Measurements from ENCODE around the gene INPP4A. TPM values are rescaled to one million over a fixed set of nuclear protein-coding genes. Genes with fewer than 3 reads are reported as not detected.

The INPP4A gene
- total and polyA plus RNA-seq, 9 of the 15 experiments (the other 6 are each of a cell fraction or from before 2014, with no cell fraction given): 1.8 to 15.7 (median 8.3) TPM

GRCh38 chr2:98517636-98518035 lies 73.0 kb downstream of the INPP4A start:
- ATAC-seq: no peak
- H3K4me1 ChIP-seq (replicated peaks in 1 of 2; ENCODE audit: control insufficient read depth in 2 of 2, insufficient read depth in 2 of 2, low read length in 2 of 2): peaks cover 12 to 22% of the 10 kb centered on the region in 2 experiments; a peak in 4 of 5 replicates
- H3K27me3 ChIP-seq (ENCODE audit: control insufficient read depth in 2 of 2, insufficient read depth in 2 of 2, low read length in 2 of 2): no peaks in the 10 kb centered on the region
- no peak for DNase-seq (ENCODE audit: extremely low read depth in 1 of 4, low spot score in 3 of 4)
- no peak overlapping the region for H2AFZ ChIP-seq (ENCODE audit: low read depth, low read length)
- no peak for FAIRE-seq
- H3K9ac ChIP-seq (ENCODE audit: insufficient read depth in 1 of 2, low read depth in 2 of 2, low read length in 2 of 2): no peak overlapping the region
- CTCF ChIA-PET (ENCODE audit: low intra/inter-chr PET ratio): no interaction called here
- intact Hi-C loops (cut with micrococcal nuclease): loop anchor here (1.0 kb wide), 1 partner anchor 104 kb away; no protein-coding TSS in a partner anchor
- in situ Hi-C loops (cut with MboI): no loop called here
- no TSS peak for BruUV-seq (replicated peaks)
- TF ChIP-seq RBM22 (IDR thresholded peaks at IDR 0.05; ENCODE audit: low read depth, low read length, poor library complexity, severe bottlenecking): no peak
- TF ChIP-seq ZC3H11A (IDR thresholded peaks at IDR 0.05; ENCODE audit: low read depth, low read length): no peak
- no peak for TF ChIP-seq HDGF (IDR thresholded peaks at IDR 0.05)
- no peak for TF ChIP-seq POU5F1 (IDR thresholded peaks at IDR 0.05; ENCODE audit: borderline replicate concordance, low read depth, low read length, partially characterized antibody)
- TF ChIP-seq POLR3G (IDR thresholded peaks at IDR 0.05; ENCODE audit: extremely low read depth, insufficient read length, insufficient replicate concordance): no peak
- no peak for TF ChIP-seq CC2D1A (IDR thresholded peaks at IDR 0.05)
- TF ChIP-seq RBM34 (IDR thresholded peaks at IDR 0.05; ENCODE audit: borderline replicate concordance, insufficient read depth, low read length): no peak
- TF ChIP-seq COPS2 (conservative IDR thresholded peaks at IDR 0.05): no peak
- no peak for TF ChIP-seq ZNF133 (CRISPR knock-in tag; IDR thresholded peaks at IDR 0.05)
- TF ChIP-seq RREB1 (CRISPR knock-in tag; IDR thresholded peaks at IDR 0.05): no peak
- no peak for TF ChIP-seq HNRNPK (IDR thresholded peaks at IDR 0.05; ENCODE audit: low read depth, low read length, poor library complexity, severe bottlenecking)
- TF ChIP-seq ZNF445 (CRISPR knock-in tag; IDR thresholded peaks at IDR 0.05; ENCODE audit: low read depth): no peak
- TF ChIP-seq SIX5 (IDR thresholded peaks at IDR 0.05; ENCODE audit: borderline replicate concordance in 1 of 2, insufficient read depth in 1 of 2, low read depth in 1 of 2, low read length in 2 of 2): no peak
- TF ChIP-seq ZNF444 (CRISPR knock-in tag; IDR thresholded peaks at IDR 0.05): no peak
- TF ChIP-seq, protein P1, sequence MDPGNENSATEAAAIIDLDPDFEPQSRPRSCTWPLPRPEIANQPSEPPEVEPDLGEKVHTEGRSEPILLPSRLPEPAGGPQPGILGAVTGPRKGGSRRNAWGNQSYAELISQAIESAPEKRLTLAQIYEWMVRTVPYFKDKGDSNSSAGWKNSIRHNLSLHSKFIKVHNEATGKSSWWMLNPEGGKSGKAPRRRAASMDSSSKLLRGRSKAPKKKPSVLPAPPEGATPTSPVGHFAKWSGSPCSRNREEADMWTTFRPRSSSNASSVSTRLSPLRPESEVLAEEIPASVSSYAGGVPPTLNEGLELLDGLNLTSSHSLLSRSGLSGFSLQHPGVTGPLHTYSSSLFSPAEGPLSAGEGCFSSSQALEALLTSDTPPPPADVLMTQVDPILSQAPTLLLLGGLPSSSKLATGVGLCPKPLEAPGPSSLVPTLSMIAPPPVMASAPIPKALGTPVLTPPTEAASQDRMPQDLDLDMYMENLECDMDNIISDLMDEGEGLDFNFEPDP (CRISPR knock-in tag; IDR thresholded peaks at IDR 0.05): no peak
- H3K27ac ChIP-seq (ENCODE audit: extremely low read depth, low read depth, low read length): no peak overlapping the region
- H3K4me3 ChIP-seq: no peak overlapping the region
- no peaks in the 10 kb centered on the region for H3K9me1 ChIP-seq (ENCODE audit: control insufficient read depth, insufficient read depth, low read length)
- 58% methylated on average over 2 of the region's 2 CpGs for WGBS (ENCODE audit: insufficient coverage, low coverage, missing lambda C conversion rate)
- POLR2A ChIA-PET: no interaction called here
- H3K79me2 ChIP-seq (ENCODE audit: control insufficient read depth, insufficient read depth, low read length): no peaks in the 10 kb centered on the region
- H3K4me2 ChIP-seq (ENCODE audit: insufficient read depth, low read length): no peak overlapping the region
- H3K9me3 ChIP-seq (replicated peaks; ENCODE audit: control insufficient read depth, insufficient read depth, low read depth, low read length): no peaks in the 10 kb centered on the region
- peaks cover 14% of the 10 kb centered on the region; the same call in 2 of the 3 replicates for H3K36me3 ChIP-seq (ENCODE audit: control insufficient read depth, insufficient read depth, low read length)
- no peaks in the 10 kb centered on the region for H4K20me1 ChIP-seq (replicated peaks; ENCODE audit: control insufficient read depth, insufficient read depth, low read length)
